SU-DHL-6 (cell line): ENCODE results near the gene GNAT2.

Experiments used
- H2AFZ ChIP-seq: fragments of 200-600 bp; sonication (generic); 2 replicates; pipeline ENCODE4 v1.6.1; 2014; ENCODE audit warnings: low read depth, mild to moderate bottlenecking, moderate library complexity, mixed read lengths, antibody characterized with exemption, low read length; ENCODE audit not compliant: severe bottlenecking
- H3F3A ChIP-seq: fragments of 200-600 bp; shearing (Covaris generic); 2 replicates; pipeline ENCODE4 v1.6.0; 2016; ENCODE audit warnings: antibody characterized with exemption, mild to moderate bottlenecking; ENCODE audit not compliant: insufficient read depth
- H3K27ac ChIP-seq: fragments of 200-600 bp; sonication (generic); 2 replicates; pipeline ENCODE4 v1.5.1; 2016; ENCODE audit warnings: low read depth, mild to moderate bottlenecking, low read length, moderate library complexity, mixed read lengths
- H3K27me3 ChIP-seq: fragments of 200-600 bp; sonication (generic), shearing (Covaris generic); 2 replicates; pipeline ENCODE4 v1.6.0; 2014; ENCODE audit warnings: mild to moderate bottlenecking, low read length
- H3K36me3 ChIP-seq: fragments of 200-600 bp; sonication (generic); 2 replicates; pipeline ENCODE4 v1.6.1; 2014; ENCODE audit warnings: mild to moderate bottlenecking, low read length, mixed read lengths
- H3K4me2 ChIP-seq: fragments of 300-600, 200-600 bp; shearing (Covaris generic), sonication (generic); 2 replicates; pipeline ENCODE4 v1.6.0; 2014; ENCODE audit warnings: low read length, low read depth, mild to moderate bottlenecking; ENCODE audit not compliant: poor library complexity, severe bottlenecking
- H3K4me3 ChIP-seq: fragments of 200-600 bp; sonication (generic); 2 replicates; pipeline ENCODE4 v1.5.1; 2014; ENCODE audit warnings: antibody characterized with exemption, low read length, mild to moderate bottlenecking, mixed read lengths; ENCODE audit not compliant: insufficient read depth, poor library complexity, severe bottlenecking
- H3K79me2 ChIP-seq: fragments of 200-600 bp; sonication (generic); 2 replicates; pipeline ENCODE4 v1.6.1; 2014; ENCODE audit warnings: mild to moderate bottlenecking, low read length, moderate library complexity; ENCODE audit not compliant: insufficient read depth
- H3K9ac ChIP-seq: fragments of 200-600 bp; sonication (generic); 2 replicates; pipeline ENCODE4 v1.7.0; 2014; ENCODE audit warnings: mild to moderate bottlenecking, low read length
- H3K9me2 ChIP-seq: fragments of 200-600 bp; sonication (generic); replicated peaks from 2 replicates; pipeline ENCODE4 v1.6.1; 2014; ENCODE audit warnings: low read length; ENCODE audit not compliant: insufficient read depth
- H3K9me3 ChIP-seq: fragments of 200-600 bp; sonication (generic); 2 replicates; pipeline ENCODE4 v1.6.1; 2014; ENCODE audit warnings: low read length, mixed read lengths; ENCODE audit not compliant: insufficient read depth
- H4K20me1 ChIP-seq: fragments of 200-600 bp; sonication (generic); 2 replicates; pipeline ENCODE4 v1.6.1; 2014; ENCODE audit warnings: low read depth, mild to moderate bottlenecking, antibody characterized with exemption, low read length, moderate library complexity, mixed read lengths
- CTCF ChIP-seq: fragments of 200-600 bp; sonication (generic); IDR thresholded peaks from one replicate; pipeline ENCODE4 v1.5.1; 2017; ENCODE audit warnings: antibody characterized with exemption, mild to moderate bottlenecking, low read length, moderate library complexity; ENCODE audit not compliant: insufficient read depth, poor library complexity, severe bottlenecking
- EZH2phosphoT487 ChIP-seq: fragments of 200-600 bp; sonication (generic), shearing (Covaris generic); conservative IDR thresholded peaks from 2 replicates; pipeline ENCODE4 v1.6.1; 2018; ENCODE audit warnings: mild to moderate bottlenecking, antibody characterized with exemption, low read length, moderate library complexity, mixed read lengths

The GNAT2 gene

GRCh38 chr1:109636201-109636952 lies 17.0 kb upstream of the GNAT2 start:
- H3K9me2 ChIP-seq: no peaks in the 10 kb centered on the region
- H3K9me3 ChIP-seq: no peaks in the 10 kb centered on the region
- H2AFZ ChIP-seq: no peak overlapping the region
- H3K36me3 ChIP-seq: no peaks in the 10 kb centered on the region
- H4K20me1 ChIP-seq: no peaks in the 10 kb centered on the region
- H3K4me3 ChIP-seq: no peak overlapping the region
- H3K9ac ChIP-seq: no peak overlapping the region
- no peaks in the 10 kb centered on the region for H3F3A ChIP-seq
- TF ChIP-seq EZH2phosphoT487: no peak
- TF ChIP-seq CTCF: no peak
- no peaks in the 10 kb centered on the region for H3K27me3 ChIP-seq
- no peak overlapping the region for H3K4me2 ChIP-seq
- no peaks in the 10 kb centered on the region for H3K79me2 ChIP-seq
- no peak overlapping the region for H3K27ac ChIP-seq

- Histone ChIP-seq H3K36me3 (no peaks in the 10 kb centered on the region), H2AFZ (no peak overlapping the region), H3F3A (no peaks in the 10 kb centered on the region), H3K9me3 (no peaks in the 10 kb centered on the region), H4K20me1 (no peaks in the 10 kb centered on the region), H3K9ac (no peak overlapping the region), H3K4me2 (no peak overlapping the region), H3K27me3 (no peaks in the 10 kb centered on the region), H3K4me3 (no peak overlapping the region), H3K27ac (no peak overlapping the region), H3K79me2 (no peaks in the 10 kb centered on the region), H3K9me2 (no peaks in the 10 kb centered on the region)
- no peak for TF ChIP-seq EZH2phosphoT487
- TF ChIP-seq CTCF: no peak
Observed at GRCh38 chr1:109635862-109636200, 16.4 kb upstream of the GNAT2 start.

- Histone ChIP-seq H3K36me3 (no peaks in the 10 kb centered on the region), H2AFZ (no peak overlapping the region), H3K79me2 (no peaks in the 10 kb centered on the region), H3K27me3 (no peaks in the 10 kb centered on the region), H3K4me3 (no peak overlapping the region), H3F3A (no peaks in the 10 kb centered on the region), H3K4me2 (no peak overlapping the region), H3K27ac (no peak overlapping the region), H4K20me1 (no peaks in the 10 kb centered on the region), H3K9ac (no peak overlapping the region), H3K9me2 (no peaks in the 10 kb centered on the region), H3K9me3 (no peaks in the 10 kb centered on the region)
- TF ChIP-seq CTCF: no peak
- no peak for TF ChIP-seq EZH2phosphoT487
Observed at GRCh38 chr1:109634771-109635750, 15.6 kb upstream of the GNAT2 start.
